GM21786 (cell line): Measurements from ENCODE around the gene SOCS7.

Experiments
- ATAC-seq: cut with Tn5 transposase; IDR thresholded peaks from one replicate; pipeline ENCODE4 v1.9.1; 2021; ENCODE audit not compliant: unreplicated experiment

Gene SOCS7

DNA sequence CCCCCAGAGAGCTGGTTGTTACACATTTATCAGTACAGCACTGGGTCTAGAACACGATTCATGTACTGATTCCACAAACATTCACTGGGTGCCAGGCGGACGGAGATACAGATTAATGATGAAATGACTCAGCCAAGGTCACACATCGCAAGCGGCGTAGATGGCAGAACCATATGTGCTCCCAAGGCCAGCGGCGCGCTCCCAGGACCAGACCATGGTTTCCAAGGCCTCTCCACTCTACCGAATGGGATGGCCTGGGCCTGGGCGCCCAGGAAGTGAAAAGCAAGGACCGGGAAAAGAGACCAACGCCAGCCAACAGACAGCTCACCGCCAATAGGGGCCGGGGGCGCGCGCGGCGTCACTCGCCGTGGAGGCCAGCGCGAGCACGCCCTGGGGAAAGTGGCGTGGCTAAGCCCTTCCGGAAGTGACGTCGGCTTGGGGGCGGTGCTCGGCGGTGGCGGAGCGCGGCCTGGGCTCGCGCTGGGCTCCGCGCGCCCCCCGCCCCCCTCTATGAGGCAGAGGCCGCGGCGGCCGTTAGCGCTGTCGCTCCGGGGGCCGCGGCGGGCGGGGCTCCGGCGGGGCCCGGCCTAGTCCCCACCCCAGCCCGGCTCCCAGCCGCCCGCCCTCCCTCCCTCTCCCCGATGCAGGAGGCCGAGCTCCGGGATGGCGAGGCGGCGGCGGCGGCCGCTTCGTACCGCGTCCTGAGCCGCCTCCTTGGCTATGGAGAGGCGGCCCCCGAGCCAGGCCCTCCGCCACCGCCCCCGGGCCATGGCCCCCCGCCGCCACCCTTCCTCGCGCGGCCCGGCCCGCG lies at the start of gene SOCS7:
TSS of gene SOCS7 (plus strand) at position 433 of the 811 bp plus-strand sequence. CDS start at position 642, 209 bp downstream.
- ATAC-seq = peak; percentile 89

GRCh38 chr17:38315497-38315896 lies 36.1 kb upstream of the SOCS7 start:
- no peak for ATAC-seq

- ATAC-seq = no peak
Measured at GRCh38 chr17:38317081-38317480, 34.6 kb upstream of the SOCS7 start.

DNA sequence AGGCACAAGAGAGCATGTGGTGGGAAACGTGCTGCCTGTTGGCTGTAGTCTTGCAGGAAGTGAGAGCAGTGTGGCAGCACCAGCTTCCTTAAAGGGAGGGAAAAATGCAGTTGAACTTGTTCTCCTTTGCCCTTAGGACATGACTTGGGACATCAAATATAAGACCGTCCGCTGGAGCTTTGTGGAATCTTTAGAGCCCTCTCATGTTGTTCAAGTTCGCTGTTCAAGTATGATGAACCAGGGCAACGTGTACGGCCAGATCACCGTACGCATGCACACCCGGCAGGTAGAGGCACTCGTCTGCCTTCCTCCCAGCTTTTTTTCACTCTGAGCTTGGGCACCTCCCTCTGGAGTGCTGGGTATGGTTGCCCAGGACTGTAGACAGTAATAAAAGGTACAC lies 31.2 kb upstream of the SOCS7 start:
- ATAC-seq = no peak

DNA sequence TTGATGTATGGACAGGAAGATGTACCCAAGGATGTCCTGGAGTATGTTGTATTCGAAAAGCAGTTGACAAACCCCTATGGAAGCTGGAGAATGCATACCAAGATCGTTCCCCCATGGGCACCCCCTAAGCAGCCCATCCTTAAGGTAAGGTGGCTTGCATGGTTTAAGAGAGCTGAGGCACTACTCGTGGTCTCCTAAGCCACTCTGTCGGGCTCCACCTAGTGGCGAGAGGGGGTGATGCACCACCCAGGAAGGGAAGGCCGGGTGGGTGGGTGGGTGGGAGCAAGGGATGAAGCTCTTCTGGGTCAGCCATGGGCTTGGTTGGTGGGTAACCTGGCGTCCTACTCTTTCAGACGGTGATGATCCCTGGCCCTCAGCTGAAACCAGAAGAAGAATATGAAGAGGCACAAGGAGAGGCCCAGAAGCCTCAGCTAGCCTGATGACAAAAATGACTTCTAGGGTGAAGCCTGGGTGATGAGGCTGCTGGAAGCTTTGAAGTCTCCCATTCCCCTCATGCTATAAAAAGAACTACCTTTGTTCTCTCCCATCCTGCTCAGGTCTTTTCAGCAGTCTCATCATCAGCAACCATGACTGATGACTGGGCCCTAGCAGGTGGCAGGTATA lies 29.4 kb upstream of the SOCS7 start:
- no peak for ATAC-seq

GRCh38 chr17:38322897-38323296 lies 28.7 kb upstream of the SOCS7 start:
- ATAC-seq = no peak

GRCh38 chr17:38324141-38324697 lies 27.4 kb upstream of the SOCS7 start:
- ATAC-seq = no peak

DNA sequence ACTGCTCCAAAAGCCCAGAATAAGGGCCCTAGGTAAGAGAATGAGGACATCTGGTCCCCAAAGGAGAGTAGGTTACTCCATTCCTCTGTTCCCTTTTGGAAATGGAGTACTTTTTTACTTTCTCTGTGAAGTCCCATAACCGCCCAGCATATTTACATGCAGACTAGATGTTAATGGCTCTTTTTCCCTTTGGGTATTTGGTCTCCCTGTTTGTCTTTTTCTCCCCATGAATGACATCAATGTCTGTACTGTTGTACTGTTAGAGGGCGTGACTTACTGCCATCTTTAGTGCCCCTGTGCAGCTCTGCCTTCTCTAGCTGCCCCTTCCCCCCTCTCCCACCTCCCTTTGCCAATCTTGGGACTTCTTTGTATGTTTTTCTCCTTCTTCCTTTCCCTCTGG lies 26.9 kb upstream of the SOCS7 start:
- no peak for ATAC-seq

- no peak for ATAC-seq
Measured at GRCh38 chr17:38325221-38325851, 26.3 kb upstream of the SOCS7 start.

DNA sequence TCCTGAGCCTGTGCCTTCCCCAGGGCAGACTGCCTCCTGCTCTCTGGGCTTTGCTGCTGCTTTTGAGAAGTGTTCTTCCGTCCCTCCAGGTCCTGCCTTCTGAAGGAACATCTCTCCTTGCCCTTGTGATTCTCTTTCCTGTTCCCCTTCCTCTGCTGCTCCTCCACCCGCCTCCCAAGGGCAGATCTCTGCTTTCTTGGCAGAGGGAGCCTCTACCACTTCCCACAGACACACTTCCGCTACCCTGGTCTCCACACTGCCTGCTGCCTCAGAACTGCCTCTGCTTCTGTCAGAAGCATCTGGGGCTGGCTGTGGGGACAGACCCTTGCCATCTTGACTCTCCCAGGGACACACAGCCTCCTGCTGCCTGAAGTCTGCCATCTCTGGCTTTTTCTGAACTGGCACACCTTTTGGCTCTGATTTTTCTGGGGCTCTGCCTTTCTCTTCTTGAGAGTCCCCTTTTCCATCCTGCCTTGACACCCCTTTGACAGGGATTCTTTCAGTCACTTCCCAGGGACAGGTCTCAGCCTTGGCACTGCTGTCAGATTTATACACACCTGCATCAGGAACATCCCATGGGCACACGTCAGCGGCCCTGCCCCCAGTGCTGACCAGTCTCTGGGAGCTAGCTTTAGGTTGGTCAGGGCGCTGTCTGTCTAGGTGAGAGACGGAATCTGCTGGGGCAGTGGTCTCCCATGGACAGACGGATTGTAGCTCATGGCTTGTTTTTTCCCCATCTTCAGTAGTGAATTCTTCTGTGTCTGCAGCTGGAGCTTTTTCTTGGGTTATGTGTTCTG lies 24.4 kb upstream of the SOCS7 start:
- no peak for ATAC-seq

- no peak for ATAC-seq
Measured at GRCh38 chr17:38327936-38328335, 23.7 kb upstream of the SOCS7 start.

DNA sequence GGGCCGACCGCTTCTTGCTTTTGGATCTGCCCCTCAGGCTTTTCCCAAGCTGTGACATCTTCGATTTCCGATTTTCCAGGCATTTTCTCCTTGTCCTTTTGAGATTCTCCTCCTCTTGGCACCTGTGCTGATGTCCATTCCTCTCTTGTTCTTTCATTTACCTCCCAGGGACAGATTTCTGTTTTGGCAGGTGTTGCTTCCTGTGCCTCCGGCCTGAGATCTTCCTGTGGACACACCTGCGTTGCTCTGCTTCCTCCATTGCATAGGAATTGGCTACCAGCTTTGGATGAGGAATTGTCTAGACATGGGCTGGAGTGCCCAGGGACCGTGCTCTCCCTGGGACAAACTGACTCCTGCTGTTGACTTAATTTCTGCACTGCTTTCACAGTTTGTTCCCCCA lies 23.0 kb upstream of the SOCS7 start:
- ATAC-seq = no peak

- ATAC-seq = no peak
Measured at GRCh38 chr17:38329284-38329683, 22.4 kb upstream of the SOCS7 start.

DNA sequence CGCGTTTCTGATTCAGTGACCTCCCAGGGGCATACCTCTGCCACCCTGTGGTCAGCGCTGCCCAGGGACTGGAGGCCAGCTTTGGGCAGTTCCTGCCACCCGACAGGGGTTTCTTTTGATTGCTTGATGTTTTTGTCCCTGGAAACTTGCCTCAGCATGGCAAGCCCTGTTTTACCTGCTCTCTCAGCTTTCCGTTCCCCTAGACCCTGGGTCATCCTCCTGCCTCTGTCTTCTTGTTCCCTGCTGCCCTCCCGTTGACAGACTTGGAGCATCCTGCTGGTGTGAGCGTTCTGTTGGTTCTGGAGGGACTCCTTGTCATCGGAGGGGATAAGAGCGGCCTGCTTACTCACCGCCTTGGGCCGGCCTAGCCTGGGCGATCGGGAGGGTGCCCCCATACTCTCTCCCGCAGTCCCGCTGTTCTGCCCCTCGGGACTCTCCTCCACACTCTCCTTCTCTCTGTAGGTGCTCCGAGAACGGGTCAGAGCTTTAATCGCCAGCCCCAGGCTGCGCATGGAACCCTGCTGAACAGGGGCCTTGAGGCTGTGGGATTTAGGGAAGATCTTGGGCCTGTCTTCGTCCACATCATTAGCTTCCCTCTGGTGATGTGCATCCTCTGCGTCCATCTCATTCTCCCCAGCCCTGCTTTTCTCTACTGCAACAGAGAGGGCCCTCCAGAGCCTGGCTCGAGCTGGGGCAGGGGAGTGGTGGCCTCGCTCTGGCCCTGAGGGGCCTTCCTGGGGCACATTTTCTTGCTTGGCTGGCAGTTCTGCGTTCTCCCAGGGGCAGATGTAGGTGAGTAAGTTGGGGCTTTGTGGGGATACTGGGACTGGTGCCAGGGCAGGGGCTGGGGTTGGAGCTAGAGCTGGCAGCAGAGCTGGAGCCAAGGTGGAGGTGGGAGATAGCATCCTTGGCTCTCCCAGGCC lies 21.6 kb upstream of the SOCS7 start:
- ATAC-seq = no peak

- ATAC-seq = no peak
Measured at GRCh38 chr17:38330941-38331411, 20.7 kb upstream of the SOCS7 start.

DNA sequence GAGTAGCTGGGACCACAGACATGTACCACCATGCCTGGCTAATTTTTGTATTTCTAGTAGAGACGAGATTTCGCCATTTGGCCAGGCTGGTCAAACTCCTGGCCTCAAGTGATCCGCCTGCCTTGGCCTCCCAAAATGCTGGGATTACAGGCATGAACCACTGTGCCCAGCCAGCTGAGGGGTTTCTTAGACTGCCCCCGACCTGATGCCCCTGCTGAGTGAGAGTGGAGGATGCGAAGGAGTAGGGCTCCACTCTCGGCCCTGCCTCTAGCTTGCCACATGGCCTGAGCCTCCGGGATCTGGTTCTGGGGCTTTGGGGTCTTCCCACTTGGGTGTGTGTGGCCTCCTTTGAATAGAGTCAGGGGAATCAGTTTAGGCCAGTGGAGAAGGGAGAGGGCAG lies 18.9 kb upstream of the SOCS7 start:
- ATAC-seq = no peak

DNA sequence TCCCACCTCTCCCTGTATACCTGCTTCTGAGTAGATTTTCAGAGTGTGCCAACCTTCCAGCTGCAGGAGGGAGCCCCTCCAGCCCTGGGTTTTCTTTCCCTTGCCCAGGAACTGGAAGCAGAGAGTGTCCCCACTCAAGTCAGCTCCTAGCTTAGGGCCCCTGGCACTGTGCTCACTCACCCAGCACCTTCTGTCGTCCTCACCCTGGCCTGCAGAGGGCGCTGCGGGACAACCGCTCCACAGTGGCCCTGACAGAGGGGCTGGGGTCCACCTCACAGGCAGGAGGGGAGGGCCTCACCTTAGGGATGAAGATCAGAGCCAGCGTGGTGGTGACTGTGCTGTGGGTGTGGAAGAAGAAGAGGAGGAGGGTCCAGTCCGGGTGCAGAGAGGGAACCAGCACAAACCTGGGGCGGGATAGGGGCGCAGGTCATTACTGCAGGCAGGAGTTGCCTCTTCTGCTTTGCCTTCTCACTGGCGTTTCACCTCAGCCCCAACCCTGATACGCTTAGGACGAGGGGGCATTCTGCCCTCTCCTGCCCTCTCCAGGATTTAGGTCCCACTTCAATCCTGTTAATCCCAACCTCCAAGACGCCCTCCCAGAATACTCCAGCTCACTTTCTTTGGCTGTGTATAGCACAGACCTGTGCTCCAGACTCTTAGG lies 17.9 kb upstream of the SOCS7 start:
- no peak for ATAC-seq

DNA sequence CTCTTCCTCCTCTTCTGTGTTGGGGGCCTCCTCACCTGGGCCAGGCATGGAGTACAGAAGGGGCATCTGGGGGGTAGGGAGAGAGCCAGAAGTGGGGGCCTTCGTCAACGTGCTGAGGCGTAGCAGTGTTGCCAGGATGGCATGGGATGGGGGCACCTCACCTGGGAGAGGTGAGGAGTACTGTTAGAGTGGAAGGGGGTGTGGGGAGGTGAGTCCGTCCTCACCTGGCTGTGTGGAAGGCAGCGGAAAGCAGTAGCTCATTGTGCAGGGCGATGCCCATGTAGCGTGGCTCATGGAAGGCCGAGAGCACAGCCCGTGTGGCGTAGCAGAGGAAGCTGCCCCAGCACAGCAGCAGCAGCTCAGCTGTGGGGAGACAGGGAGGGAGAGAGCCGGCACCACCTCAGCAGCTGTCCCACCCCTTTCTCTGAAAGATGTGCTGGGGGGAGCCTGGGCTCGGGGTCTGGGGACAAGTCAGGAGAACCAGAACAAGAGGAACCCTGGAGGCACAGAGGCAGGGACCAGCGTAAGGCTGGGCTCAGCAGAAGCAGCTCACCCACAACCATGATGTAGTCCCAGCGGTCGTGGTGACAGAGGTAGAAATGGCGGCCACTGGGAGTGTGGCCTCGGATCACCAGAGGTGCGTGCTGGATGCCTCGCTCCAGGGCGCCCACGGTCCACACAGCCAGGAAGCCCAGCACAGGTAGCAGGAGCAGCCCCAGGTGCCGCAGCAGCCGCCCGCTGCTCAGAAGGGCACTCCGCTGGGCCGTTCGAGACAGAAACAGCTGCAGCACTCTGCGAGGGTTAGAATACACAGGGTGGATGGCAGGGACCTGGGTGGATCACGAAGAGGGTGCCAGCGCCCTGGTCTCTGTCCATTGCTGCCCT lies 16.9 kb upstream of the SOCS7 start:
- ATAC-seq = no peak
